Osteocyte (in vitro differentiated cells): ENCODE data around the gene JPT2. TPM values are rescaled to one million over a fixed set of nuclear protein-coding genes. Genes with fewer than 3 reads are reported as not detected.
"Not testable (repeated sequence)": the region's sequence is repeated elsewhere in the genome, so short reads cannot be mapped to it uniquely, and the experiment has no call there.

Experiments used
- DNase-seq: peaks from one replicate; pipeline ENCODE4 v3.0.0; 2021; ENCODE audit warnings: mixed read lengths; ENCODE audit not compliant: unreplicated experiment; ENCODE audit errors: extremely low spot score
- H3K27ac Mint-ChIP-seq: one replicate; pipeline ENCODE4 v1.8.0; 2021; ENCODE audit warnings: mild to moderate bottlenecking, mixed read lengths; ENCODE audit not compliant: unreplicated experiment
- H3K27me3 Mint-ChIP-seq: one replicate; pipeline ENCODE4 v1.8.0; 2021; ENCODE audit warnings: mixed read lengths; ENCODE audit not compliant: unreplicated experiment
- H3K36me3 Mint-ChIP-seq: one replicate; pipeline ENCODE4 v1.8.0; 2021; ENCODE audit warnings: mixed read lengths; ENCODE audit not compliant: unreplicated experiment
- H3K4me1 Mint-ChIP-seq: one replicate; pipeline ENCODE4 v1.8.0; 2021; ENCODE audit warnings: mixed read lengths; ENCODE audit not compliant: unreplicated experiment
- H3K4me3 Mint-ChIP-seq: one replicate; pipeline ENCODE4 v1.8.0; 2021; ENCODE audit warnings: mild to moderate bottlenecking, moderate library complexity, mixed read lengths; ENCODE audit not compliant: unreplicated experiment
- H3K9me3 Mint-ChIP-seq: one replicate; pipeline ENCODE4 v1.8.0; 2021; ENCODE audit warnings: mixed read lengths; ENCODE audit not compliant: unreplicated experiment
- CTCF ChIP-seq: fragments of 200-600 bp; sonication (generic); IDR thresholded peaks from 2 replicates; pipeline ENCODE4 v1.5.0; 2021; ENCODE audit warnings: antibody characterized with exemption, mild to moderate bottlenecking, moderate library complexity
- total RNA-seq: library from RNA; stranded (reverse); gene quantifications from 2 replicates; pipeline ENCODE4 v1.2.1, GENCODE V29; 2021

Gene JPT2
- total RNA-seq, 1 donor from 2014 or later, result 53.6 TPM

- peak overlapping the region; percentile 78 for H3K27ac Mint-ChIP-seq
- no peak overlapping the region for H3K4me3 Mint-ChIP-seq
- no peak for TF ChIP-seq CTCF
- no peaks in the 10 kb centered on the region for H3K27me3 Mint-ChIP-seq
- peaks cover 29% of the 10 kb centered on the region for H3K4me1 Mint-ChIP-seq
- H3K9me3 Mint-ChIP-seq, result no peaks in the 10 kb centered on the region
- no peaks in the 10 kb centered on the region for H3K36me3 Mint-ChIP-seq
- no peak for DNase-seq
Observed at GRCh38 chr16:1713933-1714332, 35.9 kb downstream of the JPT2 start.

- Mint-ChIP-seq H3K4me1 (peaks cover 29% of the 10 kb centered on the region), H3K4me3 (no peak overlapping the region), H3K27ac (no peak overlapping the region), H3K9me3 (no peaks in the 10 kb centered on the region), H3K27me3 (no peaks in the 10 kb centered on the region), H3K36me3 (peaks cover 1% of the 10 kb centered on the region)
- TF ChIP-seq CTCF, result no peak
- no peak for DNase-seq
Observed at GRCh38 chr16:1715220-1715619, 37.1 kb downstream of the JPT2 start.

- peaks cover 32% of the 10 kb centered on the region for H3K4me1 Mint-ChIP-seq
- H3K36me3 Mint-ChIP-seq, H3K9me3 Mint-ChIP-seq, H3K27ac Mint-ChIP-seq, H3K27me3 Mint-ChIP-seq, DNase-seq, H3K4me3 Mint-ChIP-seq: not testable (repeated sequence)
Observed at GRCh38 chr16:1718236-1718635, 40.2 kb downstream of the JPT2 start.

- Mint-ChIP-seq H3K27ac (peak overlapping the region; percentile 50), H3K4me1 (peaks cover 27% of the 10 kb centered on the region)
Observed at GRCh38 chr16:1719559-1720229, 41.6 kb downstream of the JPT2 start.

GRCh38 chr16:1721372-1721771 is 43.3 kb downstream of the JPT2 start:
- no peak for DNase-seq
- H3K36me3 Mint-ChIP-seq, result peaks cover 6% of the 10 kb centered on the region
- no peaks in the 10 kb centered on the region for H3K9me3 Mint-ChIP-seq
- no peak for TF ChIP-seq CTCF
- peak overlapping the region; percentile 96 for H3K27ac Mint-ChIP-seq
- H3K4me3 Mint-ChIP-seq, result no peak overlapping the region
- H3K4me1 Mint-ChIP-seq, result peaks cover 30% of the 10 kb centered on the region
- no peaks in the 10 kb centered on the region for H3K27me3 Mint-ChIP-seq

More at GRCh38 chr16:1719559-1720229, 41.6 kb downstream of the JPT2 start:
- H3K4me3 Mint-ChIP-seq, DNase-seq, H3K36me3 Mint-ChIP-seq, H3K27me3 Mint-ChIP-seq, H3K9me3 Mint-ChIP-seq: not testable (repeated sequence)

- peak; percentile 76 for TF ChIP-seq CTCF
- DNase-seq, result no peak
- no peaks in the 10 kb centered on the region for H3K9me3 Mint-ChIP-seq
- H3K4me1 Mint-ChIP-seq, result peaks cover 30% of the 10 kb centered on the region
- H3K4me3 Mint-ChIP-seq, result no peak overlapping the region
- H3K27ac Mint-ChIP-seq, result peak overlapping the region; percentile 96
- no peaks in the 10 kb centered on the region for H3K27me3 Mint-ChIP-seq
- H3K36me3 Mint-ChIP-seq, result peaks cover 12% of the 10 kb centered on the region
Observed at GRCh38 chr16:1723450-1724147, 45.5 kb downstream of the JPT2 start.
